ENCODE measurements around the gene TASOR. TPM values are rescaled to one million over a fixed set of nuclear protein-coding genes. Genes with fewer than 3 reads are reported as not detected.

The TASOR gene
- total RNA-seq, 1 experiment from 2014 or later = 55.1 TPM

GRCh38 chr3:56682462-56683121, 473 bp downstream of the TASOR start:
- H3K27me3 ChIP-seq (ENCODE audit: insufficient read depth, low read depth) = no peaks in the 10 kb centered on the region
- ChIA-PET POLR2A (ENCODE audit: unreplicated experiment) (interaction anchor here (0.5 to 0.7 kb wide), 3 partner anchors 53 to 131 kb away, joined by 3 to 12 read pairs (median 3); no protein-coding TSS in a partner anchor), CTCF (interaction anchor here (0.7 kb wide), 2 partner anchors 206 to 401 kb away, joined by 3 to 4 read pairs; no protein-coding TSS in a partner anchor)
- H4K20me1 ChIP-seq (ENCODE audit: insufficient read depth) = peaks cover 4% of the 10 kb centered on the region; the same call in 1 of the 2 replicates
- BruUV-seq (replicated peaks) = TSS peak; percentile 81
- DNase-seq = peak; percentile 37 to 56
- H3K36me3 ChIP-seq (ENCODE audit: low read depth) = peaks cover 26% of the 10 kb centered on the region
- H3K9me2 ChIP-seq (ENCODE audit: insufficient read depth) = no peaks in the 10 kb centered on the region
- peaks cover 7% of the 10 kb centered on the region; the same call in 1 of the 2 replicates for H3F3A ChIP-seq (ENCODE audit: insufficient read depth, low read depth)
- peaks cover 26% of the 10 kb centered on the region for H3K4me1 ChIP-seq (replicated peaks; ENCODE audit: insufficient read depth)
- H3K4me3 ChIP-seq = peak overlapping the region; percentile 76
- peak overlapping the region; percentile 84 for H3K27ac ChIP-seq
- H3K79me2 ChIP-seq (ENCODE audit: low read depth) = peaks cover 44% of the 10 kb centered on the region
- peak overlapping the region; percentile 87 for H3K4me2 ChIP-seq
- peak overlapping the region; percentile 91 for H2AFZ ChIP-seq
- TF ChIP-seq CTCF (conservative IDR thresholded peaks at IDR 0.05) (no peak), EZH2 (IDR thresholded peaks at IDR 0.05; ENCODE audit: low read depth) (no peak)
- H3K9me3 ChIP-seq (ENCODE audit: insufficient read depth, low read depth) = no peaks in the 10 kb centered on the region; the same call in 1 of the 2 replicates
- intact Hi-C loops (cut with micrococcal nuclease; ENCODE audit: unreplicated experiment) = loop anchor here (1.0 kb wide), 1 partner anchor 9 kb away; no protein-coding TSS in a partner anchor

GRCh38 chr3:56681984-56682461, 1.0 kb downstream of the TASOR start:
- H3K4me3 ChIP-seq = peak overlapping the region; percentile 76
- peak overlapping the region; percentile 84 for H3K27ac ChIP-seq
- ChIA-PET POLR2A (ENCODE audit: unreplicated experiment) (interaction anchor here (0.6 to 0.7 kb wide), 2 partner anchors 53 kb away, joined by 3 to 12 read pairs; no protein-coding TSS in a partner anchor), CTCF (no interaction called here)
- BruUV-seq (replicated peaks) = no TSS peak
- peaks cover 50% of the 10 kb centered on the region for H3K79me2 ChIP-seq (ENCODE audit: low read depth)
- no peaks in the 10 kb centered on the region for H3K27me3 ChIP-seq (ENCODE audit: insufficient read depth, low read depth)
- no peaks in the 10 kb centered on the region for H3K9me2 ChIP-seq (ENCODE audit: insufficient read depth)
- H3K36me3 ChIP-seq (ENCODE audit: low read depth) = peaks cover 26% of the 10 kb centered on the region
- intact Hi-C loops (cut with micrococcal nuclease; ENCODE audit: unreplicated experiment) = no loop called here
- DNase-seq = no peak
- peaks cover 26% of the 10 kb centered on the region for H3K4me1 ChIP-seq (replicated peaks; ENCODE audit: insufficient read depth)
- peaks cover 7% of the 10 kb centered on the region; the same call in 1 of the 2 replicates for H3F3A ChIP-seq (ENCODE audit: insufficient read depth, low read depth)
- H3K9me3 ChIP-seq (ENCODE audit: insufficient read depth, low read depth) = no peaks in the 10 kb centered on the region; the same call in 1 of the 2 replicates
- peak overlapping the region; percentile 87 for H3K4me2 ChIP-seq
- peaks cover 4% of the 10 kb centered on the region; the same call in 1 of the 2 replicates for H4K20me1 ChIP-seq (ENCODE audit: insufficient read depth)
- TF ChIP-seq CTCF (conservative IDR thresholded peaks at IDR 0.05) (no peak), EZH2 (IDR thresholded peaks at IDR 0.05; ENCODE audit: low read depth) (no peak)
- H2AFZ ChIP-seq = peak overlapping the region; percentile 91

GRCh38 chr3:56680054-56680580, 2.9 kb downstream of the TASOR start:
- peaks cover 26% of the 10 kb centered on the region for H3K4me1 ChIP-seq (replicated peaks; ENCODE audit: insufficient read depth)
- no peaks in the 10 kb centered on the region for H3K27me3 ChIP-seq (ENCODE audit: insufficient read depth, low read depth)
- POLR2A ChIA-PET (ENCODE audit: unreplicated experiment) = no interaction called here
- H3K36me3 ChIP-seq (ENCODE audit: low read depth) = peaks cover 26% of the 10 kb centered on the region
- TF ChIP-seq EZH2 (IDR thresholded peaks at IDR 0.05; ENCODE audit: low read depth) (no peak), CTCF (conservative IDR thresholded peaks at IDR 0.05) (no peak)
- peaks cover 7% of the 10 kb centered on the region; the same call in 1 of the 2 replicates for H3F3A ChIP-seq (ENCODE audit: insufficient read depth, low read depth)
- H3K9me3 ChIP-seq (ENCODE audit: insufficient read depth, low read depth) = no peaks in the 10 kb centered on the region; the same call in 1 of the 2 replicates
- H3K79me2 ChIP-seq (ENCODE audit: low read depth) = peaks cover 63% of the 10 kb centered on the region
- H3K9me2 ChIP-seq (ENCODE audit: insufficient read depth) = no peaks in the 10 kb centered on the region
- peak overlapping the region; percentile 87 for H3K4me2 ChIP-seq
- H3K27ac ChIP-seq = no peak overlapping the region
- DNase-seq = no peak
- CTCF ChIA-PET = no interaction called here
- no TSS peak for BruUV-seq (replicated peaks)
- no peak overlapping the region for H2AFZ ChIP-seq
- intact Hi-C loops (cut with micrococcal nuclease; ENCODE audit: unreplicated experiment) = no loop called here
- peaks cover 4% of the 10 kb centered on the region for H4K20me1 ChIP-seq (ENCODE audit: insufficient read depth)
- no peak overlapping the region for H3K4me3 ChIP-seq
